Activated naive CD4-positive, alpha-beta T cell treated with Interleukin-2 at 50 U/mL for 16 hours (primary cell): ENCODE measurements around the gene GPS1.

ENCODE experiments used
- DNase-seq: peaks from one replicate; pipeline ENCODE4 v3.0.0-alpha.2; 2020

Gene GPS1

DNA sequence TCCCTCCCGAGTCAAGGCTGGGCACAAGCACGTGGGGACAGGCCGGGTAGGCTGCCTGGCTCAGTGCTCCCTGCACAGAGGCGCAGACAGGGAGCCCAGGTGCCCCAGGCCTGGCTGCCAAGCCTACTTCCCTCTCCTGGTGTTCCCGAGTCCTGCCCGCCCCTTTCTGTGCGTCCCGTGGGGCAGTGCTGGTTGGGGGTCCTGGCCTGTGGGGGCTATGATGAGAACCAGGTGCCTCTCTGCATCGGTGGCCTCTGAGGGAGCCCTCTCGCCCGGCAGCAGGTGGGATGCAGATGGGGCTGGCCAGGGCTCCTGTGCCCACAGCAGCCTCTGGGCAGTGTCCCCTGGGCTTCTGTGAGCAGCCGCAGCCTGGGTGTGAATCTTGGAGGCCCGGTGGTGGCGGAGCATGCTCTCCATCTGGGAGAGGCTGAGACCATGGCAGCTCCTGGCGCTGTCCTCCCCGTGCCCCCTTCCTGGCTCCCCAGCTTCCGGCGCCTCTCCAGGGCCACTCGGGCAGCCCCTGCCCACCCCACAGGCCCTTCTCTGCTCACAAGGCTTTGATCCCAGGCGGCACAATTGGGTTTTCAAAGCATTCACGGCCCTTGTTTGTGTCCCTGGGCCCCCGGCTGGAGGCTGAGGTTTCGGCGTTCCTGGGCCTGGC, 36.3 kb upstream of the GPS1 start:
- no peak for DNase-seq

DNA sequence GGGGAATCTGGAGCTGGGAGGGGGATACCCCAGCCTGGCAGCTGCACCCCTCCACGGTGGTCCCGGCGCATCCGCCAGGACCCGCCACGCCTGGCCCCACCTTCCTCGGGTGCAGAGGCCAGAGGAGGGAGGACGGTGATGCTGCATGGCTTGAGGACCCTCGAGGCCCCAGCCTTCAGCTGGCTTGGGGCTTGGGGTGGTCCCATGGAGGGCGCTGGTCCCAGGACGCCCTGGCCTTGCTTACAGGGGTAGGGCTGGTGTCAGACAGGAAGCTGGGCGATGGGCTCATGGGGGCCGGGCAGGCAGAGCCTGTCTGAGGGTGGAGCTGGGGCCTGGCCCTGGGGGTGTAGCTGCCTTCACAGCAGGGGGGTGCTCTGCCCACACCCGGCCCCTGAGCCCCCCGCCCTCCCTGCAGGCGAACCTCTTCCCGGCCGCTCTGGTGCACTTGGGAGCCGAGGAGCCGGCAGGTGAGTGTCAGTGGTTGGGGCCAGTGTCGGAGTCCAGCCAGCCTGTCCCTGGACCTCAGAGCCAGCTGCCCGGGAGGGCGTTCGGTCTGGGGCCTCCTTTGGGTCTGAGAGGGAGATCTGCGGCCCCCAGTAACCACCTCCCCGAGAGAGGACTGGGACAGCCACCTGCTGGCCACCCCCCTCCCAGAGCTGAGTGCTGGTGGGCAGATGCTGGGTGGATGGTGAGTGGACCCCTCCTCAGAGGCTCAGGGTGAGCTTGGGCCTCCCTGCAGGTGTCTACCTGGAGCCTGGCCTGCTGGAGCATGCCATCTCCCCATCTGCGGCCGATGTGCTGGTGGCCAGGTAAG, 35.4 kb upstream of the GPS1 start:
- no peak for DNase-seq

DNA sequence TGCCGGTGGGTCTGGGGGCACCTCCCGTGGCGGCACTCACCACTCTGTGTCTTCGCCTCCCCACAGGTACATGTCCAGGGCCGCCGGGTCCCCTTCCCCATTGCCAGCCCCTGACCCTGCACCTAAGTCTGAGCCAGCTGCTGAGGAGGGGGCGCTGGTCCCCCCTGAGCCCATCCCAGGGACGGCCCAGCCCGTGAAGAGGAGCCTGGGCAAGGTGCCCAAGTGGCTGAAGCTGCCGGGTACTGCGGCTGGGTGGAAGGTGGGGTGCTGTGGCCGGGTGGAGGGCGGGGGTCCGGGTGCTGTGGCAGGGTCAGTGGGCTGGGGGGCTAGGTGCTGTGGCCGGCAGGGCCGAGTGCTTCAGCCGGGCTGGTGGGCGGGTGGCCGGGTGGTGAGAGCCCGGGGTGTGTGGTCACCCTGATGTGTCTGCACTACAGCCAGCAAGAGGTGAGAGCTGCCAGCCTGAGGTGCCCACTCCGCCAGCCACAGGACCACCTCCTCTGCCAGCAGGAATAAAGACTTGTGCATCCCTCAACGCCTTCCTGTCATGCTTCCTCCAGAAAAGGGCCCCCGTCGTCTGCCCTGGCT, 34.7 kb upstream of the GPS1 start:
- DNase-seq: no peak

DNA sequence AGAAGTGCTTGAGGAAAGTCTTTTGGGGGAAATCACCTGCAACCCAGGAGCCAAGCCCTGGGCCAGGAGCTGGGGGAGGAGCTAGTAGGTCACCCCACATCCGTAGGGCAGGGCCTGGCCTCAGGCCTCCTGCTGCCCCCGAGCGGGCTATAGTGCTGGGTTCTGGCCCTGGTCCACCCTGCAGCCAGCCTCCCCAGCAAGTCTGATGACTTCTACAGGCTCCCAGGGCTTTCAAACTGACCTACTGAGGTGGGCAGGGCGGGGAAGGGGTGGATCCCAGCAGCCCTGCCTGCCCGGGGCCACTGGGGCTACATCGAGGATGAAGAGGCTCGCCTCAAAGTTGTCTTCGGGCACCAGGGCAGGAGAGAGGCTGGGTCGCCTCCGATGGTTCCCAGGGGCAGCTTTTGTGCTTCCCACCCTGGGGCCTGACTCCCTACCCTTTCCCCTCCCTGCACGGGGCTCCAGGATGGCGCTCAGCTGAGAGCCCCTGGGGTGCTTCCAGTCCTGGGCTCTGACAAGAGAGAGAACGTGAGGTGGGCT, 34.0 kb upstream of the GPS1 start:
- no peak for DNase-seq

DNA sequence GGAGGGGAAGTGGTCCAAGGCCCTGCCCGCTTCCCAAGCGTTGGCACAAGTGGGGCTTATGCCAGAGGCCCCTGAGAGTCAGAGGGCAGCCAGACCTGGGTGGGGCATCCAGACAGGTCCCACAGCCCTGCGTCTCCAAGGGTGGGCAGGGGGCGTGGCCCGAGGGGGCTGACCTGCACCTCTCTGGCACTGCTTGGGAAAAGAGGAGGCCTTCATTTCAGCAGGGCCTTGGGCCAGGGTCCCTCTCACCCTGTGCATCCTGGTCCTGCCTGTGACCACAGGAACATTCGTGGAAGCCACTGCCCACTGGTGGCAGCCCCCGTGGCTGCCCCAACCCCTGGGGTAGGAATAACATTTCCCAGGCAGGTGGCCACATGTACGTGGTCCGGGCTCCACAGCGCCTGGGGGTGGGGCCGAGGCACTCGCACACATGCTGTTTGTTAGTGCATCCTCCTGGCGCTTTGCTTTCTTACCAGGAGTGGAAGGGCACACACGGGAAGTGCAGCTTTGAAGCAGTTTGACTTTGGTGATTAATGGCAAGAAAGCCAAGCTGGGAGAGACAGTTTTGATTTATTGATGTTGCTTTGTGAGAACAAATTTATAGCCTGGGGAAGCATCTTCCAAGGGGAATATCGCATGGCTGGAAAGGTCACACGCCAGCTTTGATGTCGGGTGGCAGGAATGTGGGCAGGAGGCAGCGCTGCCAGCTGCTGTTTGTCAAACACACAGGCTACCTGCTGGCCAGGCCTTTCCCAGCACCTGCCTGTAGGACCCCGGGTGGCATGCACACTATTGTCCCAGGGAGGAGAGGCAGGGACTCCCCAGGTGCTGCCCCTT, 33.3 kb upstream of the GPS1 start:
- no peak for DNase-seq

DNA sequence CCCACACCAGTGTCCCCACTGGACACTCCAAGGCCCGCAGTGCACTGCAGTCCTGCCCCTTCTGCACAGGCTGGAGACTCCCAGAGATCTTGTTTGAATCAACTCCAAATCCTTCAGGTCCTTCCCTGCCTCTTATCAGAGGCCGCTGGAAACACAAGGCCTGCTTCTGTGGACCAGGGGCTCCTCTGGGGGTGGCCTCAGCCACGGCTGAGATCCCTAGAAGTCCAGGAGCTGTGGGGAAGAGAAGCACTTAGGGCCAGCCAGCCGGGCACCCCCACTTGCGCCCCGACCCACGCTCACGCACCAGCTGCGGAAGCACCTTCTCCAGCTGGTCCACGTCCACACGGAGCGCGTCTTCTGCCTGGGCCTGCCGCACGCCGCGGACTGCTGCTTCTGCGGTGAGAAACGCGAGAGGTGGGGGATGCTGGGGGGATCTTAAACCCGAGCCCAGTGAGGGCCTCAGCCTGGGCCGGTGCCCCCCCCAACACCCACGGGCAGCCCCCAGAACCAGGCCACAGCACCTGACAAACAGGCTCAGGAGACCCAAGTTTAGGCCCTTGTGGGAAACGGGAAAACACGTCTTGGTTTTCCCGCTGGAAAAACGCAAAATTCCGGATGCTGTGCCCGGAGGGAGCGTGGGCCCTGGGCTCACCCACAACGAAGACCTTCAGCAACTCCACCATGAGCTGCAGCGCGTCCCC, 32.6 kb upstream of the GPS1 start:
- no peak for DNase-seq

DNA sequence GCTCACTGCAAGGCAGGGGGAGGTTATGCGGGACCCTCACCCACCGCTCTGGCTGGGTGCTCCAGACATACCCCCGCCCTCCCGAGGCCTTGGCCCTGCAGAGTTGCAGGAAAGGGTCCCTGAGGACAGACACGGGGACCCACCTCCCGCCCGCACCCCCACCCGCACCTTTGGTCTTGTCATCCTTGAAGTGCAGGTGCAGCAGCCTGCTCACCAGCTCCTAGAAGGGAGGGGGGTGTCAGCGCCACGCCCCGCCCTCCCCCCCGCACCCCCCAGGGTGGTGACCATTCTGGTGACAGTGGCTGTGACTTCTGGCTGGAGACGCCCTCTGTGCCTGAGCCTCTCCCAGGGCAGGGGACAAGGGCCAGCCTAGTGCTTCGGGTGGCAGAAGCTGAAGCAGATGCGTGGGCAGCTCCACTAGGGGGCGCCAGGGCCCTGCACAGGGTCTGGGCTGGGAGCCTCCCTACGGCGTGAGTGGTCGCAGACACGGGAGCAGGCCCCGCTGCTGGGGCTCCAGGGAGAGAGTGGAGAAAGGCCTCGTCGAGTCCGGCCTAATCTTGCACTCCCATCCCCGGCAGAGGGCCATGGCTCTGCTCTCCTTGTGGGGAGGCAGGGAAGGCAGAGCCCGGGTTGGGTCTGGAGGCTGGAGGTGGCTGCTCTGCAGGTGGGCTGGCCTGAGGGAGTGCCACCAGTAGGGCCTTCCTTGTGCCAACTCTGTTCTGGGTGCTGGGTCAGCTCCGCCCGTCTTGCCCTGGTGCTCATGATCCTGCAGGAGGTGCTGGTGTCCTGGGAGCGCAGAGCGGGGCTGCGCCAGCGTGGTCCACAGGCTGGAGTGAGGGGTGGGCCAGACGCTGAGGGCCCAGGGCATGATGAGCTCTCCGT, 31.8 kb upstream of the GPS1 start:
- peak; percentile 67 for DNase-seq

DNA sequence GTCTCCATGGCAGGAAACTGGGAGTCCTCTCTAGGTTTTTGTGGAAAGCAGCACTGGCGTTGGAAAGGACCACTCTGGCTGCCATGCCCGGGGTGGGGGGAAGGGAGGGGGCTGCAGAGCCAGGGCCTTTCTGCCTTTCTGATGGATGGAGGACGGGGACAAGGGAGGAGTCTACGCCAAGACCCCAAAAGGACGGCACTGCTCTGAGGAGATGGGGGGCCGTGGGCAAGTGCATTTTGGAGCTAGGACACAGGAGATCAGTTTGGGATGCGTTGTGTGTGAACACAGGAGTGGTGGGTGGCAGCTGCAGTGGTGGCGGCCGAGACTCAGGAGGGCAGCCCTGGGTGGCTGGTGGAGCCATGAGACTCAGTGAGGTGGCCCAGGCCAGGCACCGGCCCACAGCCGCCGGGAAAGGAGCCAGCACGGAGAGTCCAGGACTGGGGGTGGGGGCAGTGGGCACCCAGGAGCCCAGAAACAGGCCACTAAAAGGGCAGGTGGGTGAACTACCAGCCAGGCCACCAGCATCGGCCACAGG, 31.1 kb upstream of the GPS1 start:
- DNase-seq: no peak

DNA sequence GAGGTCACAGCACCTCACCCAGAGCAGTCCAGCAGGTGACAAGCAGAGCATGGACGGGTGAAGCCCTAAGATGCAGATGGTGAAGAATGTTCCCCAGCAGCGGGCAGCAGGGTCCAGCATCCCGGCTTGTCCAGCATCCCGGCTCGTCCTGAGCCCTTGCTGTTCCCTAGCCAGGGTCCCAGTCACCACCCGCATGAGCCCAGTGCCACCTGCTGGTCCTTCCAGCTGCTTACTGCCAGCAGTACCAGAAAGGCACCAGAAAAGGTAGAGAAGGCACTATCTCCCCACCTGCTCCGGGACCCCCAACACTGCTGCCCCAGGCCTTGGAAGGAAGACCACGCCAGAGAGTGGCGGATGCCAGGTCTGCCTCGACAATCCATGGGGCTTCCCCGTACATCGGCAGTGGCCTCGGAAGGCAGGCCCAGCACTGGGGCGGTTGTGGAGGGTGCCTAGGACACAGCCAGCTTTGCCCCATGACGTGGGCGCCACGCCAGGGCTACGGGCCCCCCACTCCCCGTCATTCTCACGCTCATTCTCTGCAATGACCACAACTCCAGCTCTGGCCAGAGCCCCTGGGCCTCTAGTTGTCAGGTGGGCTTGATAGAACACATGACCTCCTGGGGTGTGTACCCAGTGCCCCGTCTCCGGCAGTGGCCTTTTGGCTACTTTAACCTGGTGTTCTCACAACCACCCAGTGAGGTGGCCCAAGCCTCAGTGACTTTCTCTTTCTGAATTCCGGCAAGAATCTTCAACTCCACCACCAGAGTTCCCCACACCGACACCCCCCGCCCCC, 30.4 kb upstream of the GPS1 start:
- peak; percentile 59 for DNase-seq

DNA sequence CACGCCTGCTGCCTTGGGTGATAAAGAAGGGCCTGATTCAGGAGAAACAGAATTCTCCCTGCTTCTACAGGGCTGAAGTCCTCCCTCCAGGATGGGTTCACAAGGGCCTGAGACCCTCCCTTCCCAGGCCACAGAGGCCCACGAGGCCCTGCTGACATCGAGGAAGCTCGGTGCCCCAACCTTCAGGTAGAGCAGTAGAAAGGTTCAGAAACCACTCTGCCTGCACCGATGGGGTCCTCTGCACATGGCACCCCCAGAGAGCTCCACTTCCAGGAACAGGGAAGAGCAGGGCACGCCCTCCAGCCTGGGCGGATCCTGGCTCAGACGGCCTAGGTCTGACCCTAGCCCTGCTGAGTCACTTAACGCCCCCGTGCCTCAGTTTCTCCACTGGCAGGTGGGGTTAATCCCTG, 29.8 kb upstream of the GPS1 start:
- no peak for DNase-seq

DNA sequence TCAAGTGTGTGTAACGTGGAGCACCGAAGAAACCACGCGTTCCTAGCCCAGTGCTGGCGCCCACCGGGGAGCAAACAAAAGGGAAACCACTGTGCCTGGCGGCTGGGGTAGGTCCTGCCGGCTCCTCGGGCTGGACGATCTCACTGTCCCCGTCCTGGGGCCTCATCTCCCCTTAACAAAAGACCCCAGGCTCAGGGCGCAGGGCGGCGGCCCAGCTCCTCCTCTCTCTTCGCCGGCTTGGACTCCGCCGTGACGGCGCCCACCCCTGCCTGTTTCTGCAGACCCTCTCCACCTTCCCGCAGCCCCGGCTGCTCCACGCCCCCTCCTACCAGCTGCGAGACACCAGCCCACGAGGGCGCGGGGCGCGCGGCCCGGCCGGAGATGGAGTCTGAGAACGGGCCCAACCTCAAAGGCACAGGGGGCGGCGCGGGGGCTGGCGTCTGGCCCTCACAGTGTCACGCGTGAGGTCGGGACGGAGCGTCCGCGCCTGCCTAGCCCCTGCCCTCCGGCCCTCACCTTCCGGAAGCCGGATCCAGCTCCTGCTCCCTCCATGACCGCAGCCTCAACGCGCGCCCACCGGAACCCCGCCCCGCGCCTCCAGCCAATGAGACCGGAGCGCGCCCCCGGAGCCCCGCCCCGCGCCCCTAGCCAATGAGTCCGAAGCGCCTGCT, 29.3 kb upstream of the GPS1 start, which contains the start of gene CENPX:
CENPX (minus strand) TSS at position 569 of the 671 bp plus-strand sequence; CDS start at position 552, 17 bp downstream.
- peak; percentile 13 for DNase-seq

DNA sequence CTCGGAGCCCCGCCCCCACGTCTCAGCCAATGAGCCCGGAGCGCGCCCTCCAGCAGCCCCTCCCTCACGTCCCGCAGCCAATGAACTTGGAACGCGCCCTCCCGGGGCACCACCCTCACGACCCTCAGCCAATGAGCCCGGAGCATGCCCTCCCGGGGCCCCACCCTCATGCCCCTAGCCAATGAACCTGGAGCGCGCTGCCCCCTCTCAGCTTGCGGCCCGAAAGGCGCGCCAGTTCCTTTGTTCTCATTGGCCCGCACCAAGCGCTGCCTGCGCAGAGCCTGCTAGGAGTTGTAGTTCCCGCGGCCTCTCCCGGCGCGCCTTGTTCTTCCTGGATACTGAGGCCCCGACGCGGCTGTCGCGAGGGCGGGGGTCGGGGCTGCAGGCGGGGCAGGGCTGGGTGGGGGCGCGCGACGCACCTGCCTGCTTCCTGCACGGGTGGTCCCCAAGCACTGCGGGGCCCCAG, 28.7 kb upstream of the GPS1 start, which contains the start of gene LRRC45:
LRRC45 (plus strand) TSS at position 325 of the 466 bp plus-strand sequence. CDS start 339 bp downstream, outside the sequence.
- peak; percentile 100 for DNase-seq

DNA sequence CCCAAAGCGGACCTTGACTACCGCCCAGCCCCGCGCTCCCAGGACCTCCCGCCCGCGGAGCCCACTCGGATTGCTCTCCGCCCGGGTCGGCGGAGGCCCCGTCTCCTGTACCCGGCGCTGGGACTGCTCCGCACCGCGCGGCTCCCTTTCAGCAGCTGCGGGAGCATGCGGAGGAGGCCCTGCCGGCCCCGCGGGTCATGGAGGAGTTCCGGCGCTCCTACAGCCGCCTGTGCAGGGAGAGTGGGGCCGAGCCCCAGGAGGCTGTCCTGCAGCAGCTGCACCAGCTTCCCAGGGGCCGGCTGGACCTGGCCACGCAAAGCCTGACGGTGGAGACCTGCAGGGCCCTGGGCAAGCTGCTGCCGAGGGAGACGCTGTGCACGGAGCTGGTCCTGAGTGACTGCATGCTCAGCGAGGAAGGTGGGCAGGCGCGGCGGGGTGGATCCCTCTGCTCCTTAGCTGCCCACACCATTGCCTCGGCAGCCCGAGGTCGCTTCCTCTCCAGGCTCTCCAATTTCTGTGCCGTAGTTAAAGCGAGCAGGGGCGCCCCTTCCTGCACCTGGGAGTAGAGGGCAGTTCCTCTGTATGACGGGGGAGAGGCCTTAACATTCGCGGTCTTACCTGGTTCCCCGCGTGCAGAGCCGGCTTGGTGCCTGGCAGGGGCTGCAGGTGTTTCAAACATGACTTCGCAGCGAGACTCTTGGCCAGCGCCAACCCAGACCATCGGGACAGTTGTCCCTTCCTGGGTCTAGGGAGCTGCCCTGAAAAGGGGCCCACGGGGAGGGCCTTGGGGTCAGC, 28.1 kb upstream of the GPS1 start:
- peak; percentile 28 for DNase-seq

DNA sequence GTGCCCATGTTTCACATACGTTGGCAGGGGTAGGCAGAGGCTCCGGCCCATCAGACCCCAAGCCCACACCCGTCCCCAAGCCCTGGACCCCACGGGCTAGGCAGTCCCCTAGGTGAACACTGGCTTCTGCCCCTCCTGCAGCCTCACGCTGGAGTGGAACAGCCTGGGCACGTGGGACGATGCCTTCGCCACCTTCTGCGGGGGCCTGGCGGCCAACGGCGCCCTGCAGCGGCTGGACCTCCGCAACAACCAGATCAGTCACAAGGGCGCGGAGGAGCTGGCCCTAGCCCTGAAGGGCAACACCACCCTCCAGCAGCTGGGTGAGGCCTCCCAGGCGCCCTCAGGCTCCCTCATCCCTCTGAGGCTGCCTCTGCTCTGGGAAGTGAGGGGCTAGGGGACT, 26.8 kb upstream of the GPS1 start:
- DNase-seq: no peak

DNA sequence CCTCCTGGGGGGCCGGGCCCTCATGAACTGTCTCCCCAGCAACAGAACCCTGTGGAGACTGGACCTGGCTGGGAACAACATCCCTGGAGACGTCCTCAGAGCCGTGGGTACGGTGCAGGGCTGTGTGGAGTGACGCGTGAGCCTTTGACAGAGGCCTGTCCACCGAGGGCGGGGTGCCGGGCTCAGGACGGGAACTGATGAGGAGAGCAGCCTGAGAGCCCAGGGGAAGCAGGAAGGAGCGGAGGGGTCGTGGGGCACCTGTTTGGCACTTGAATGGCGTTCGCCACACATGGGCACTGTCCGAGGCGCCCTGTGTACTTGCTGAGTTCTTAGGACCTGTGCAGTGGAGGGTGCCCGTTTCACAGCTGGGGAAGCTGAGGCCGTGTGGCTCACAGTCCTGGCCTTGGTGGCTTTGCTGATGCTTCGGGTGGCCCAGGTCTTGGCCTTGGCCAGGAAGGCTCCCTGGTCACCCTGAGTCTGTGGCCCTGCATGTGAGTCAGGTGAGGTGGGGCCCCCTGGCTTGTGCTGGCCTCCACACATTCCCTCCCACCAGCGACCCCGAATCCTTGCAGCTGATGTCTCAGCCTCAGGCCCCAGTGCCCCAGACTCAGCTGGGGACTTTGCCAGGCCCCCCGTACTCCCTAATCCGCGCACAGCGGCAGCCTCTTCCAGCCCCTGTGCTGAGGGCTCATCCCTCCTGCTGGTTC, 26.1 kb upstream of the GPS1 start:
- DNase-seq: no peak

DNA sequence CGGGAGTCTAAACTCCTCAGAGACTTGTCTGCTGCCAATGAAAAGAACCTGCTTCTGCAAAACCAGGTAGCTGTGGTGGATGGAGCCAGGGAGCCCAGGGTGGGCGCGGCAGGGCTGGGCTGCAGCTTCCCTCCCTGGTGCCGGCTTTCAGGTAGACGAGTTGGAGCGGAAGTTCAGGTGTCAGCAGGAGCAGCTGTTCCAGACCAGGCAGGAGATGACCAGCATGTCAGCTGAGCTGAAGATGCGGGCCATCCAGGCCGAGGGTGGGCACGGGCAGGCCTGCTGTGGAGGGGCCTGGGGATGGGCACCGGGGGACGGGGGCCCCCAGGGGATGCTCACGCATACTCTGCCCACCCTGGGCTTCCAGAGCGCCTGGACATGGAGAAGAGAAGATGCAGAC, 23.5 kb upstream of the GPS1 start:
- no peak for DNase-seq

DNA sequence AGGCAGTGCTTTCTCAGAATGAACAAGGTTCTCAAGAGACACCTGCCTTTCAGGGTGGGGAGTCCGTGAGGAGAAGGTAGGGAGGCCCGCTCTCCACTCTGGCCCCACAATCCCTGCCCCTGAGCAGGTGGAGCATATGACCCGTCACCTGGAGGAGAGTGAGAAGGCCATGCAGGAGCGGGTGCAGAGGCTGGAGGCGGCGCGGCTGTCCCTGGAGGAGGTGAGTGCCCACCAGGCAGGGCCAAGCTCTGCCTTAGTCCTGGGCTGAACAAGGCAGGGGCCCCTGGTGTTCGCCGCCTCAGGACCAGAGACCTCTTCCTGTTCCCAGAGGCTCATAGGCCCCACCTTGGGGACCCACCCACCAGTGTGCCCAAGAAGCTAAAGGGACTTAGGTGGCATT, 22.7 kb upstream of the GPS1 start:
- no peak for DNase-seq

DNA sequence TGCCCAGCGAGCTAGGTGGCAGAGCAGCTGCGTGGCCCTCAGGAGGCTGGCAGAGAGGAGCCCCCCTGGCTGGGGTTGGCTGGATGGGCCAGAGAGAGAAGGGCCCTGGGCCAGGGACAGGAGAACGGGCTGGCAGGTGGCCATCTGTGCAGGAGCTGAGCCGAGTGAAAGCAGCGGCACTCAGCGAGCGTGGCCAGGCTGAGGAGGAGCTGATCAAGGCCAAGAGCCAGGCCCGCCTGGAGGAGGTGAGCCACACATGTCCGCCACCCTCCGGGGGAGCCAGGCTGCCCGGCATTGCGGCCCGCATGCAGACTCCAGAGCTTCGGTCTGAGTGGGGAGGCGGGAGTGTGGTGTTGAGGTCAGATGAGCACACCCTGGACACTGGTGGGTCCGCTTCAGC, 22.3 kb upstream of the GPS1 start:
- DNase-seq: no peak
